NCI-H2171 treated with DMSO at 0.1 percent for 48 hours (cell line): ENCODE results near the gene PBX1.
A peak's percentile ranks its signal among the peaks of the same experiment; 100 is the strongest.

ENCODE experiments used
- DNase-seq: peaks from one replicate; lab custom pipeline; 2025; lab: John Stamatoyannopoulos, UW

The PBX1 gene

GRCh38 chr1:164670026-164670425 lies 111.0 kb downstream of the PBX1 start:
- no peak for DNase-seq

GRCh38 chr1:164670786-164671185 lies 111.8 kb downstream of the PBX1 start:
- DNase-seq = no peak

DNA sequence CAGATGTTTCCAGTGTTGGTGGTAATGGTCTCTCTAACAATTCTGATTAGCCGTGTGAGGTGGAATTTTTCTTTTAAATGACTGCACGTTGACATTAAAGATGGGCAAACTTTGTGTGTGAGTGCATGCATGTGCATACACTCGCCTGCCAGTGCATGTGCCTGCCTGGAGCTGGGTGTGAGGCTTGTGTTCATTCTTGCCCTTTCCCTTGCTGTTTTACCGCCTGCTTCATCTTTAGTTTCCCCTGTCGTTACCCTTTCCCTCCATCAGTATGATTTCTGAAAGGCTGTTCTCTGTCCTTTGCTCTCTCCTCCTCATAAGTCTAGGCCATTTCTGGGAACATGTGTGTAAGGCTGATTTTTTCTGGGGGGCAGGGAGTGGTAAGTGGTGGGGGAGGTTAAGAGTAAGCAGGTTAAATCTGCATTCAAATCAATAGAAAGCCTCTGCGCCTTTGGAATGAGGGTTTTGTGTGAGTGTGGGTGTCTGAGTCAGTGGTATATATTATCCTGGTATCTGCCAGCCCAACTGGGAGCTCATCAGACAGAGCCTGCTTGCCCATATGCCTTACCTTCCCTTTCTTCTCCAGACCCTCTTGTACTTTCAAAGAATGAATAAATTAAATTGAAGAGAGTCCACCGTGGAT lies 112.5 kb downstream of the PBX1 start:
- no peak for DNase-seq

DNA sequence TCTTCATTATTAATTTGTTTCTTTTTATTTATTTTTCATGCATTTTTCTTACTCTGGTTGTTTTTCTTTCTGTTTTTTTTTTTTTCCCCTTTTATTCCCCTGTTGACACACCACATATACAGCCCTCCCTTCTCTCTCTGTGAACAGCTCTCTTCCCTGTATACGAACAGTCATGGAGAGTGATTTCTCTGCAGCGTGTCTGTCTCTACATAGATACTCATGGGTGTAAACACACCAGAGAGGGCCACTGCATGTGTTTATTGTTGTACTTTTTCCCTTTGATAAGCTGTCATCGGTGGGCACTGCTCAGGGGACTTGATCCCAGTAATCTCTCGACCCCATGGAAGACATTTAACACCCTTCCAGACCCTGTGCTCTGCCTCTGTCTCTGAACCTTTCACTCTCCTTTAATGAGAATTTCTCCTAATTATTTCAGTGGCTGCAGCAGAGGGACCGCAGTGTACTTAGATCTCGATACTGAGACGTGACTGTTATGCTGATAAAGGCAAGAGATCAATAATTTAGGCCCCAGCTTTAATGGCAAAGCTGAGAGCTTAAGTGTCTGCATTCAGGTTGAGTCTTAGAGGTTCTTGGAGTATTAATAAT lies 113.1 kb downstream of the PBX1 start:
- DNase-seq = no peak

DNA sequence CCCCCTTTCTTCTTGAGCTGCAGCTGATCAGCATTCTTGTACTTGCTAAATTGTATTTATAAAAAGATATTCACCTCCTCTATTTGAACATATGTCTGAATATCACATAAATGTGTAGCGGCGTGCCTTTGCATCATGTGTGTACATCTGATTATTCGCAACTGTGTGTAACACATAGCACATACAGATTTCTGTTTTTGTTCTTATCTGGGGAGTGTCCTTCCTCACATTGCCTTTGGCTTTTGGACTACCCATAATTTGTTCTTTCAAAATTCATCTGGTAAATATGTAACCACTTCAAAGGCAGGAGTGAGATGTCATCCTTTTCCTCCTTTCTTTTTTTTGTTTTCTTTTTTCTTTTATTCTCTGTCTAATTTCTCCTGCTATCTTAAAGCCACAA lies 113.6 kb downstream of the PBX1 start:
- no peak for DNase-seq

DNA sequence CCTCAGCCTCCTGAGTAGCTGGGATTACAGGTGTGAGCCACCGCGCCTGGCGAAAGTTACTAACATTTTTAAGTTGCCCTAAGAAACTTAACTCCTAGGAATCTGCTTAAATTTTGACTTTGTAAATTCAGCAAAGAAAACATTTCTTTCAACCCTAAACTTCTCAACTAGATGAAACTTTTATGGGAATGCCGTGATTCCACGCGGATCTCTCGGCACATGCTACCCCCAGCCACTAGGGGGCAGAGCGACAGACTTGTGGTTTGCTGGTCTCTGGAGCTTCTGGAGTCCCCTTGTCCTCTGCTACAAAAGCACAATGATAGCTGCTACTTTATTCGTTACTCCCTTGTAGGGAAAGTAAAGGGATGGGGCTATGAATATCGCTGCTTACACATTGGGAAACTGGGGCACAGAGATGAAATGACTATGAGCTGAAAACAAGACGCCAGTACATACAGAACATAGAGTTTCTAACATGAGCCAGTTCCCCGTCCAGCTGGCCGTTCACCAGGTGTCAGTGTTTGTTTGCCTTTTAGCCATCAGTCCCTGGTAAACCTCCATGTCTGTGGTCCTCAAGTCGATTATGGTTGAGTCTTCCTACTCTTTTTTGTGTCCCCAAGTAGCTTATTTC lies 114.7 kb downstream of the PBX1 start:
- DNase-seq = peak; percentile 3

GRCh38 chr1:164675342-164675904 lies 116.4 kb downstream of the PBX1 start:
- no peak for DNase-seq

- DNase-seq = no peak
These were observed 119.2 kb downstream of the PBX1 start for GRCh38 chr1:164678136-164678700.

DNA sequence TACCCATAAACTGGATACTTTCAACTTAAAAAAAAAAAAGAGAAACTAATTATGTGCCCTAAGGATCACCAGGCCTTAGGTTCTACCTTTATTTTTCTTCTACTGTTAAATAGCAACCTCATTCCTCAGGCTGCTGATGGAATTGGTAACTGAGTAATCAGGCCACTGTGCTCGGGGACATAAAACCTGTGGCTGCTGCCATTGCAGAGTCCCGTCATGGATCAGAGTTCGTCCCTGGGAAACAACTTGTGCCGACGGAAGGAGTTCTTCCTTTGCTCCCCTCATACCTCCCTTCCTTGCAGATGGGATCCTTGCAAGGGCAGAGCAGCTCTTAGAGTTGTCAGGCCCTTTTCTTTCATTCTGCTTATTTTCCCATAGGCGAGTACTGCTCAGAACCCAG lies 123.6 kb downstream of the PBX1 start:
- no peak for DNase-seq

- no peak for DNase-seq
These were observed 124.3 kb downstream of the PBX1 start for GRCh38 chr1:164683235-164683634.

GRCh38 chr1:164685266-164686035 lies 126.5 kb downstream of the PBX1 start:
- DNase-seq = no peak

- DNase-seq = no peak
These were observed 128.8 kb downstream of the PBX1 start for GRCh38 chr1:164687777-164688176.

DNA sequence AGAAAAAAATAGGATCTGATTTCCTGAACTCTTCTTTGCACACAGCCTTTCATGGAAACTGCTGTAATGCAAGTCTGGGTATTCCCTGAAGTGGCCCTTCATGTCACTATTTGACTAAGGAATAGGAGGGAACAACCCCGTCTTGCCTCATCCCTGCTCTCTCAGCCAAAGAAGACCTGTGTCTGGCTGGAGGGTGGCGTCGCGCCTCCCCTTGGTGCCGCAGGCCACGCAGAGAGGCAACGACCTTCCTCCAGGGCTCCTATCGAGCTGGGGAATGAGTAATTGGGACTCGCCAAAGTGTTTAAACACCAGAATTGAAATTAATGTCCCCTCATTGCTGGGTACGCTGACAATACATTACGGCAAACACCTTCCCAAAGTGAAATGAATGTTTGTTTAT lies 129.8 kb downstream of the PBX1 start:
- no peak for DNase-seq

- peak; percentile 93 for DNase-seq
These were observed 130.9 kb downstream of the PBX1 start for GRCh38 chr1:164689672-164690511.

DNA sequence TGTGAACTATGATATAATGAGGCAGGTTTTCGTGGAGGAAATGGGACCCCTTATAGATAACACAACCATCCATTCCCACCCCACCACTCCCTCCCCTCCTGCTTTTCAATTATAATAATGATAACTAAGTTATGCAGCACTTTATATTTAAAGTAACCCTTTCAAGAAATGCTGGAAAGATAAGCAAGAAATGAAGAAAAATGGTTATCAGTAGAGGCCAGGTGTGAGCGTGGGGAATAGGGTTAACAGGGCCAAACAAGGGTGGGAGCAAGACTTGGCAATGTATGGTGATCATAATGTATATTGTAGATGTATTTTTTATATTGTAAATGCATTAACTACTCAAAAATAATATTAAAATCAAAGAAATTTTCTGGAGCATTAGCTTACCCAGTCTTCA lies 133.4 kb downstream of the PBX1 start:
- DNase-seq = no peak

GRCh38 chr1:164693564-164694359 lies 134.8 kb downstream of the PBX1 start:
- no peak for DNase-seq

DNA sequence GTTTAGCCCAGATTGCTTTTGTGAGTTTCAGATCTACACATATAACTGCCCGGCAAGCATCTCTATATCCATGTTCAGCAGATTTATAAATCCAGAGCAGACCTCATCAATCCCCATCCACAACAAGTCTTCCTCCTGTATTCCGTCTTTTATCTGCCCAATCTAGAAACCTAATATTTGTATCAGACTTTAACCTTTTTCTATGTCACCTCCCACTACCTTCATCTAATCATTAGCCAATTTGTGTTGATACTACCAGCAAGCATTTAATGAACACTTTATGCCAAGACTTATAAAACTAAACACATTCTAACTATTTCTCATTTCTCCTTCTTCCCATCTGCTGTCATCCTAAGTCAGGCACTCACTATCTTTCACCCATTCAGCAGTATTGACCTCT lies 135.5 kb downstream of the PBX1 start:
- no peak for DNase-seq

GRCh38 chr1:164695956-164696665 lies 137.1 kb downstream of the PBX1 start:
- peak; percentile 63 for DNase-seq

- DNase-seq = no peak
These were observed 141.0 kb downstream of the PBX1 start for GRCh38 chr1:164699815-164700491.
